Neural progenitor cell (in vitro differentiated cells): Measurements from ENCODE around the gene FBN2. TPM values are rescaled to one million over a fixed set of nuclear protein-coding genes. Genes with fewer than 3 reads are reported as not detected.

Experiments used
- DNase-seq: peaks from one replicate; pipeline ENCODE4 v3.0.0-alpha.2; 2016; ENCODE audit warnings: low spot score
- H2AFZ ChIP-seq: fragments of 200-600 bp; sonication (generic); replicated peaks from 2 replicates; pipeline ENCODE4 v1.6.1; 2016; ENCODE audit warnings: antibody characterized with exemption
- H3F3A ChIP-seq: fragments of 200-600 bp; sonication (generic); 2 replicates; pipeline ENCODE4 v1.6.1; 2016; ENCODE audit warnings: antibody characterized with exemption, low read depth
- H3K27ac ChIP-seq: fragments of 200-600 bp; sonication (generic); 2 replicates; pipeline ENCODE4 v1.5.1; 2016; ENCODE audit warnings: mild to moderate bottlenecking
- H3K27me3 ChIP-seq: fragments of 200-600 bp; sonication (generic); 2 replicates; pipeline ENCODE4 v1.6.1; 2016; ENCODE audit warnings: mild to moderate bottlenecking, moderate library complexity
- H3K36me3 ChIP-seq: fragments of 200-600 bp; sonication (generic); 2 replicates; pipeline ENCODE4 v1.5.1; 2016
- H3K4me1 ChIP-seq: fragments of 200-600 bp; sonication (generic); 2 replicates; pipeline ENCODE4 v1.6.1; 2016; ENCODE audit warnings: mixed run types
- H3K4me2 ChIP-seq: fragments of 200-600 bp; sonication (generic); 2 replicates; pipeline ENCODE4 v1.6.1; 2016
- H3K4me3 ChIP-seq: fragments of 200-600 bp; sonication (generic); 2 replicates; pipeline ENCODE4 v1.5.1; 2016
- H3K79me2 ChIP-seq: fragments of 200-600 bp; sonication (generic); 2 replicates; pipeline ENCODE4 v1.6.1; 2016; ENCODE audit warnings: low read depth
- H3K9ac ChIP-seq: fragments of 200-600 bp; sonication (generic); 2 replicates; pipeline ENCODE4 v1.6.1; 2016
- H3K9me3 ChIP-seq: fragments of 200-600 bp; sonication (generic); 2 replicates; pipeline ENCODE4 v1.5.1; 2016; ENCODE audit warnings: low read depth
- H4K20me1 ChIP-seq: fragments of 200-600 bp; sonication (generic); 2 replicates; pipeline ENCODE4 v1.6.1; 2016; ENCODE audit warnings: low read depth
- H3K27ac Mint-ChIP-seq: 3 replicates; pipeline ENCODE4 v1.8.0; 2021; ENCODE audit warnings: mixed read lengths
- H3K27me3 Mint-ChIP-seq: 2 replicates; pipeline ENCODE4 v1.8.0; 2022; ENCODE audit warnings: low read depth, mild to moderate bottlenecking, inconsistent platforms, moderate library complexity, mixed read lengths; ENCODE audit not compliant: insufficient read depth
- H3K36me3 Mint-ChIP-seq: 3 replicates; pipeline ENCODE4 v1.8.0; 2021; ENCODE audit warnings: mixed read lengths
- H3K4me1 Mint-ChIP-seq: 3 replicates; pipeline ENCODE4 v1.8.0; 2021; ENCODE audit warnings: mixed read lengths
- H3K4me3 Mint-ChIP-seq: 3 replicates; pipeline ENCODE4 v1.8.0; 2021; ENCODE audit warnings: mild to moderate bottlenecking, moderate library complexity, mixed read lengths
- H3K9me3 Mint-ChIP-seq: 3 replicates; pipeline ENCODE4 v1.8.0; 2020; ENCODE audit warnings: mixed read lengths
- CTCF ChIP-seq: fragments of 200-600 bp; sonication (generic); IDR thresholded peaks from 2 replicates; pipeline ENCODE4 v1.5.1; 2017; ENCODE audit warnings: antibody characterized with exemption, mild to moderate bottlenecking
- EZH2 ChIP-seq: fragments of 200-600 bp; sonication (generic); IDR thresholded peaks from 2 replicates; pipeline ENCODE4 v1.6.1; 2017; ENCODE audit warnings: antibody characterized with exemption, mild to moderate bottlenecking, moderate library complexity
- EZH2phosphoT487 ChIP-seq: fragments of 200-600 bp; sonication (generic); IDR thresholded peaks from 2 replicates; pipeline ENCODE4 v1.6.1; 2017; ENCODE audit warnings: antibody characterized with exemption
- total RNA-seq: library from RNA; depleted of rRNA; stranded (reverse); fragments of >200 nt; gene quantifications from 2 replicates; pipeline ENCODE4 v1.2.3, GENCODE V29; 2015; ENCODE audit warnings: low replicate concordance

Gene FBN2
- 88.1 and 113 TPM in 2 replicates for total RNA-seq

- H3K4me2 ChIP-seq: peak within 1 kb of the TSS; percentile 87
- Mint-ChIP-seq H3K27ac (no peak within 1 kb of the TSS), H3K27me3 (peaks cover 7% of the 10 kb centered on the region), H3K4me3 (peak within 1 kb of the TSS; percentile 92), H3K36me3 (peaks cover 4% of the 10 kb centered on the region), H3K4me1 (peaks cover 24% of the 10 kb centered on the region), H3K9me3 (no peaks in the 10 kb centered on the region)
- peaks cover 35% of the 10 kb centered on the region for H3K79me2 ChIP-seq
- H3K4me1 ChIP-seq: peaks cover 11% of the 10 kb centered on the region
- H4K20me1 ChIP-seq: peaks cover 18% of the 10 kb centered on the region
- no peaks in the 10 kb centered on the region for H3K36me3 ChIP-seq
- peaks cover 34% of the 10 kb centered on the region for H3F3A ChIP-seq
- DNase-seq: no peak
- peak within 1 kb of the TSS; percentile 93 for H2AFZ ChIP-seq
- peaks cover 30% of the 10 kb centered on the region for H3K27me3 ChIP-seq
- peak within 1 kb of the TSS; percentile 62 for H3K27ac ChIP-seq
- no peaks in the 10 kb centered on the region for H3K9me3 ChIP-seq
- peak within 1 kb of the TSS; percentile 24 for H3K9ac ChIP-seq
- TF ChIP-seq CTCF: no peak
- TF ChIP-seq EZH2phosphoT487: no peak
- TF ChIP-seq EZH2: no peak
- H3K4me3 ChIP-seq: peak within 1 kb of the TSS; percentile 82
Measured at GRCh38 chr5:128538000-128538249, at the start of gene FBN2. Gene FBN2 (minus strand): TSS chr5:128538245. CDS start chr5:128537603, 642 bp downstream.

- Mint-ChIP-seq H3K9me3 (no peaks in the 10 kb centered on the region), H3K4me3 (no peak overlapping the region), H3K27ac (no peak overlapping the region), H3K36me3 (no peaks in the 10 kb centered on the region), H3K4me1 (no peaks in the 10 kb centered on the region), H3K27me3 (no peaks in the 10 kb centered on the region)
- Histone ChIP-seq H3K9me3 (no peaks in the 10 kb centered on the region), H3K9ac (no peak overlapping the region), H3K4me3 (no peak overlapping the region), H4K20me1 (no peaks in the 10 kb centered on the region), H3K79me2 (no peaks in the 10 kb centered on the region), H3K4me1 (no peaks in the 10 kb centered on the region), H3F3A (no peaks in the 10 kb centered on the region), H3K27ac (no peak overlapping the region), H2AFZ (no peak overlapping the region), H3K4me2 (no peak overlapping the region), H3K36me3 (no peaks in the 10 kb centered on the region), H3K27me3 (no peaks in the 10 kb centered on the region)
- no peak for TF ChIP-seq EZH2
- TF ChIP-seq EZH2phosphoT487: no peak
- no peak for DNase-seq
Measured at GRCh38 chr5:128587275-128587674, 49.2 kb upstream of the FBN2 start.

- no peaks in the 10 kb centered on the region for H3K79me2 ChIP-seq
- no peak overlapping the region for H2AFZ ChIP-seq
- no peak for DNase-seq
- no peak overlapping the region for H3K27ac ChIP-seq
- no peak overlapping the region for H3K9ac ChIP-seq
- no peak overlapping the region for H3K4me3 ChIP-seq
- no peaks in the 10 kb centered on the region for H4K20me1 ChIP-seq
- H3K9me3 ChIP-seq: no peaks in the 10 kb centered on the region
- Mint-ChIP-seq H3K36me3 (no peaks in the 10 kb centered on the region), H3K27ac (no peak overlapping the region), H3K4me1 (no peaks in the 10 kb centered on the region), H3K9me3 (no peaks in the 10 kb centered on the region), H3K27me3 (no peaks in the 10 kb centered on the region), H3K4me3 (no peak overlapping the region)
- H3K27me3 ChIP-seq: no peaks in the 10 kb centered on the region
- H3K4me1 ChIP-seq: no peaks in the 10 kb centered on the region
- H3K36me3 ChIP-seq: no peaks in the 10 kb centered on the region
- no peak for TF ChIP-seq EZH2
- TF ChIP-seq EZH2phosphoT487: no peak
- no peak for TF ChIP-seq CTCF
- no peak overlapping the region for H3K4me2 ChIP-seq
- no peaks in the 10 kb centered on the region for H3F3A ChIP-seq
Measured at GRCh38 chr5:128586848-128587247, 48.8 kb upstream of the FBN2 start.

- H3K9ac ChIP-seq: no peak overlapping the region
- H2AFZ ChIP-seq: no peak overlapping the region
- H3K27me3 ChIP-seq: no peaks in the 10 kb centered on the region
- Mint-ChIP-seq H3K27ac (no peak overlapping the region), H3K9me3 (no peaks in the 10 kb centered on the region), H3K4me3 (no peak overlapping the region), H3K4me1 (no peaks in the 10 kb centered on the region), H3K36me3 (no peaks in the 10 kb centered on the region), H3K27me3 (peaks cover 2% of the 10 kb centered on the region)
- DNase-seq: no peak
- no peaks in the 10 kb centered on the region for H4K20me1 ChIP-seq
- H3F3A ChIP-seq: no peaks in the 10 kb centered on the region
- H3K79me2 ChIP-seq: no peaks in the 10 kb centered on the region
- H3K9me3 ChIP-seq: no peaks in the 10 kb centered on the region
- no peaks in the 10 kb centered on the region for H3K4me1 ChIP-seq
- no peak overlapping the region for H3K27ac ChIP-seq
- H3K36me3 ChIP-seq: no peaks in the 10 kb centered on the region
- H3K4me3 ChIP-seq: no peak overlapping the region
- H3K4me2 ChIP-seq: no peak overlapping the region
- TF ChIP-seq EZH2 (no peak), EZH2phosphoT487 (no peak), CTCF (no peak)
Measured at GRCh38 chr5:128579639-128580038, 41.6 kb upstream of the FBN2 start.
